ENCODE measurements around the gene SRBD1. TPM values are rescaled to one million over a fixed set of nuclear protein-coding genes. Genes with fewer than 3 reads are reported as not detected.

SRBD1 gene
- total and polyA plus RNA-seq, 2 of the 8 experiments (the other 6 are each of a cell fraction or from before 2014, with no cell fraction given) = 4.6 to 20.0 TPM

GRCh38 chr2:45418532-45418931 lies 192.5 kb downstream of the SRBD1 start:
- Histone ChIP-seq H2BK5ac (ENCODE audit: low read depth, low read length) (no peak overlapping the region), H2AFZ (ENCODE audit: low read length) (no peak overlapping the region), H2BK15ac (ENCODE audit: low read length) (no peak overlapping the region), H2BK12ac (ENCODE audit: low read depth, low read length) (no peak overlapping the region), H3K4me1 (replicated peaks in 1 of 4; ENCODE audit: control insufficient read depth in 3 of 4, insufficient read depth in 4 of 4, low read length in 3 of 4) (peaks cover 0 to 3% (median 0%) of the 10 kb centered on the region in 4 experiments; a peak in 1 of 7 replicates), H3K36me3 (ENCODE audit: control insufficient read depth in 2 of 4, insufficient read depth in 4 of 4, low read length in 3 of 4) (peaks cover 0 to 8% (median 3%) of the 10 kb centered on the region in 4 experiments; a peak in 3 of 8 replicates), H3K14ac (ENCODE audit: insufficient read length) (no peak overlapping the region), H3K4me3 (ENCODE audit: extremely low read depth in 1 of 4, insufficient read depth in 2 of 4, low read depth in 3 of 4, low read length in 4 of 4) (no peak overlapping the region), H2BK20ac (ENCODE audit: low read length) (no peak overlapping the region), H4K20me1 (replicated peaks in 1 of 2; ENCODE audit: control insufficient read depth in 1 of 2, insufficient read depth in 2 of 2, low read length in 2 of 2) (no peaks in the 10 kb centered on the region), H3K23me2 (ENCODE audit: low read depth, low read length) (no peaks in the 10 kb centered on the region), H3K9me3 (ENCODE audit: insufficient read depth in 2 of 2, low read depth in 1 of 2, low read length in 1 of 2) (no peaks in the 10 kb centered on the region), H3K27me3 (replicated peaks in 1 of 4; ENCODE audit: control insufficient read depth in 3 of 4, extremely low read depth in 1 of 4, insufficient read depth in 3 of 4, low read length in 3 of 4) (no peaks in the 10 kb centered on the region), H3K79me1 (ENCODE audit: low read depth, low read length) (no peaks in the 10 kb centered on the region), H4K91ac (replicated peaks; ENCODE audit: insufficient read length, low read length) (no peak overlapping the region), H3K4ac (replicated peaks; ENCODE audit: insufficient read length, low read depth, low read length) (no peak overlapping the region), H3K56ac (replicated peaks; ENCODE audit: insufficient read length, low read depth, low read length) (no peak overlapping the region), H3K9ac (replicated peaks in 1 of 4; ENCODE audit: extremely low read depth in 1 of 4, low read depth in 3 of 4, low read length in 3 of 4) (no peak overlapping the region), H4K5ac (ENCODE audit: insufficient read length, low read depth, low read length) (no peak overlapping the region), H2AK5ac (ENCODE audit: low read depth, low read length) (no peak overlapping the region), H2BK120ac (replicated peaks; ENCODE audit: low read depth, low read length) (no peak overlapping the region), H4K8ac (ENCODE audit: extremely low read depth, insufficient read depth, low read length) (no peak overlapping the region), H3K18ac (ENCODE audit: extremely low read depth, low read length) (no peak overlapping the region), H3K79me2 (ENCODE audit: control insufficient read depth in 1 of 2, insufficient read depth in 2 of 2, low read length in 2 of 2) (no peaks in the 10 kb centered on the region), H3K4me2 (ENCODE audit: insufficient read depth in 1 of 2, low read depth in 2 of 2, low read length in 2 of 2) (no peak overlapping the region), H3K27ac (ENCODE audit: low read depth, low read length) (no peak overlapping the region), H3K23ac (ENCODE audit: insufficient read length) (no peak overlapping the region)
- WGBS, 2 experiments (ENCODE audit: extremely low coverage in 1 of 2, insufficient coverage in 1 of 2, insufficient read length in 1 of 2, insufficient replicate concordance in 2 of 2, low coverage in 1 of 2, low lambda C conversion rate in 2 of 2, missing lambda C conversion rate in 1 of 2) = 81% methylated on average over 3 of the region's 3 CpGs; no CpG with 5 or more reads in 1 of the 2 experiments
- TF ChIP-seq BCL11A (IDR thresholded peaks at IDR 0.05; ENCODE audit: low read depth in 2 of 2, low read length in 2 of 2) = no peak
- no peak for TF ChIP-seq ATF3 (IDR thresholded peaks at IDR 0.05; ENCODE audit: insufficient read depth, low read depth, low read length)
- TF ChIP-seq BRCA1 (IDR thresholded peaks at IDR 0.05; ENCODE audit: low read depth, low read length) = no peak
- TF ChIP-seq POU5F1 (IDR thresholded peaks at IDR 0.05; ENCODE audit: low read depth, low read length) = no peak
- POLR2A ChIA-PET (ENCODE audit: partially characterized antibody) = no interaction called here
- FAIRE-seq (no peak), DNase-seq (ENCODE audit: low read depth in 1 of 2, low spot score in 2 of 2) (no peak)
- CTCF ChIA-PET (ENCODE audit: partially characterized antibody) = no interaction called here

All from H1 (cell line).